HG03064 (cell line): ENCODE measurements around the gene PTGDR2.
A peak's percentile ranks its signal among the peaks of the same experiment; 100 is the strongest.
"Not testable (repeated sequence)": the region's sequence is repeated elsewhere in the genome, so short reads cannot be mapped to it uniquely, and the experiment has no call there.

Experiments used
- ATAC-seq: cut with Tn5 transposase; IDR thresholded peaks from one replicate; pipeline ENCODE4 v1.9.1; 2021; ENCODE audit warnings: low read depth; ENCODE audit not compliant: unreplicated experiment

Gene PTGDR2

GRCh38 chr11:60844045-60844869, 11.5 kb downstream of the PTGDR2 start:
- ATAC-seq = no peak

GRCh38 chr11:60842668-60843600, 12.8 kb downstream of the PTGDR2 start:
- ATAC-seq = no peak

- peak; percentile 64 for ATAC-seq
These were observed 13.7 kb downstream of the PTGDR2 start, which contains the start of gene CCDC86 for GRCh38 chr11:60841797-60842667. TSS of gene CCDC86 (plus strand) at chr11:60842113. CDS start at chr11:60842125, 12 bp downstream.

GRCh38 chr11:60840470-60841430, 15.0 kb downstream of the PTGDR2 start:
- ATAC-seq = no peak

GRCh38 chr11:60838132-60838531, 17.6 kb downstream of the PTGDR2 start:
- ATAC-seq = no peak

- no peak for ATAC-seq
These were observed 18.8 kb downstream of the PTGDR2 start for GRCh38 chr11:60836866-60837515.

GRCh38 chr11:60835534-60835846, 20.3 kb downstream of the PTGDR2 start:
- ATAC-seq = no peak

- ATAC-seq = no peak
These were observed 20.8 kb downstream of the PTGDR2 start for GRCh38 chr11:60834742-60835533.

GRCh38 chr11:60831501-60832079, 24.2 kb downstream of the PTGDR2 start:
- ATAC-seq = no peak

- ATAC-seq = no peak
These were observed 24.6 kb downstream of the PTGDR2 start for GRCh38 chr11:60831143-60831500.

GRCh38 chr11:60830478-60831142, 25.1 kb downstream of the PTGDR2 start:
- no peak for ATAC-seq

GRCh38 chr11:60825790-60826189, 30.0 kb downstream of the PTGDR2 start:
- no peak for ATAC-seq

GRCh38 chr11:60825118-60825517, 30.6 kb downstream of the PTGDR2 start:
- no peak for ATAC-seq

- not testable (repeated sequence) for ATAC-seq
These were observed 31.9 kb downstream of the PTGDR2 start for GRCh38 chr11:60823745-60824306.

- ATAC-seq = no peak
These were observed 33.7 kb downstream of the PTGDR2 start for GRCh38 chr11:60821827-60822599.

GRCh38 chr11:60818057-60818456, 37.7 kb downstream of the PTGDR2 start:
- no peak for ATAC-seq
